GM23248 (cell line): ENCODE measurements around the gene PCDH1.

ENCODE experiments used
- EZH2 ChIP-seq: fragments of 200-600 bp; sonication (generic); IDR thresholded peaks from 2 replicates; pipeline ENCODE4 v1.6.1; 2018; ENCODE audit warnings: antibody characterized with exemption, mild to moderate bottlenecking; ENCODE audit not compliant: insufficient read depth, poor library complexity, severe bottlenecking
- EZH2phosphoT487 ChIP-seq: fragments of 200-600 bp; sonication (generic); IDR thresholded peaks from 2 replicates; pipeline ENCODE4 v1.6.1; 2018; ENCODE audit warnings: antibody characterized with exemption, moderate library complexity, mild to moderate bottlenecking, low read depth; ENCODE audit not compliant: insufficient read depth

DNA sequence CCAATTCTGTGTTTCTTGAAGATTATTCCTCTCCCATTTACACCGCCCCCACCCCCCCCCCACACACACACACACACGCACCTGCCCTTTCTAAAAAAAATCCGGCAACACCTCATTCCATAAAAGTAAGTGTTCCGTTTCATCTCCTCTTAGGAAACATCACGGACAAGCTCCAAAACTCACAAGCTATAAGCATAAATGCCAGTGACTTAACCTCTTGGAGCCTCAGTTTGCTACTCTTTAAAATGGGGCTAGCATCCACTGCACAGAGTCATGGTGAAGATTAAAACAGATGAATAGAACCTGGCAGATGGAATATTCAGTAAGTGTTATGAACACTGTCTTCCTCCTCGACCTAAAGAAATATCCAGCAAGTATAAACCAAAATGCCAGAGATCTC, 70.5 kb downstream of the PCDH1 start:
- TF ChIP-seq EZH2 (no peak), EZH2phosphoT487 (no peak)
